Astrocyte (in vitro differentiated cells and primary cell): Measurements from ENCODE around the gene CLIP2. TPM values are rescaled to one million over a fixed set of nuclear protein-coding genes. Genes with fewer than 3 reads are reported as not detected.

Experiments
- DNase-seq: peaks from one replicate; pipeline ENCODE4 v3.0.0-alpha.2; 2010; ENCODE audit warnings: low read depth
- FAIRE-seq: peaks from 2 replicates; lab custom pipeline; 2011; peaks lifted over from hg19 to GRCh38; lab: Jason Lieb, UNC
- H2AFZ ChIP-seq: 2 replicates; pipeline ENCODE4 v1.6.0; 2012; ENCODE audit warnings: low read depth, low read length, inconsistent platforms
- H3K27ac ChIP-seq: 2 replicates; pipeline ENCODE4 v1.5.1; 2011; ENCODE audit warnings: low read depth, low read length, inconsistent platforms
- H3K27me3 ChIP-seq: 2 replicates; pipeline ENCODE4 v1.6.0; 2011; ENCODE audit warnings: low read length, inconsistent platforms; ENCODE audit not compliant: insufficient read depth
- H3K36me3 ChIP-seq: 2 replicates; pipeline ENCODE4 v1.5.1; 2011; ENCODE audit warnings: low read length, inconsistent platforms; ENCODE audit not compliant: insufficient read depth
- H3K4me1 ChIP-seq: 2 replicates; pipeline ENCODE4 v1.5.1; 2011; ENCODE audit warnings: low read length, inconsistent platforms; ENCODE audit not compliant: insufficient read depth
- H3K4me2 ChIP-seq: 2 replicates; pipeline ENCODE4 v1.6.0; 2012; ENCODE audit warnings: low read length, inconsistent platforms
- H3K4me3 ChIP-seq: 2 replicates; pipeline ENCODE4 v1.5.1; 2011; ENCODE audit warnings: low read depth, mild to moderate bottlenecking, low read length, inconsistent platforms; ENCODE audit not compliant: insufficient read depth
- H3K79me2 ChIP-seq: 2 replicates; pipeline ENCODE4 v1.6.0; 2012; ENCODE audit warnings: mild to moderate bottlenecking, low read length, inconsistent platforms; ENCODE audit not compliant: insufficient read depth
- H3K9ac ChIP-seq: 2 replicates; pipeline ENCODE4 v1.6.0; 2012; ENCODE audit warnings: mild to moderate bottlenecking, low read length, inconsistent platforms
- H3K9me3 ChIP-seq: 2 replicates; pipeline ENCODE4 v1.5.1; 2012; ENCODE audit warnings: low read depth, mild to moderate bottlenecking, low read length, inconsistent platforms; ENCODE audit not compliant: insufficient read depth
- H4K20me1 ChIP-seq: 2 replicates; pipeline ENCODE4 v1.6.0; 2012; ENCODE audit warnings: low read length, inconsistent platforms; ENCODE audit not compliant: insufficient read depth
- H3K27ac Mint-ChIP-seq: one replicate; pipeline ENCODE4 v1.8.0; 2021; ENCODE audit warnings: mild to moderate bottlenecking, mixed read lengths; ENCODE audit not compliant: unreplicated experiment
- H3K27me3 Mint-ChIP-seq: one replicate; pipeline ENCODE4 v1.8.0; 2021; ENCODE audit warnings: low read depth, mixed read lengths; ENCODE audit not compliant: unreplicated experiment
- H3K36me3 Mint-ChIP-seq: one replicate; pipeline ENCODE4 v1.8.0; 2021; ENCODE audit warnings: low read depth, mixed read lengths; ENCODE audit not compliant: unreplicated experiment
- H3K4me1 Mint-ChIP-seq: one replicate; pipeline ENCODE4 v1.8.0; 2021; ENCODE audit warnings: low read depth, mixed read lengths; ENCODE audit not compliant: unreplicated experiment
- H3K4me3 Mint-ChIP-seq: one replicate; pipeline ENCODE4 v1.8.0; 2021; ENCODE audit warnings: mild to moderate bottlenecking, moderate library complexity, mixed read lengths; ENCODE audit not compliant: unreplicated experiment
- H3K9me3 Mint-ChIP-seq: one replicate; pipeline ENCODE4 v1.8.0; 2021; ENCODE audit warnings: mild to moderate bottlenecking, mixed read lengths; ENCODE audit not compliant: unreplicated experiment
- CTCF ChIP-seq: IDR thresholded peaks from 2 replicates; pipeline ENCODE4 v1.5.1; 2011; ENCODE audit warnings: low read depth, mild to moderate bottlenecking, inconsistent platforms, low read length, moderate library complexity; ENCODE audit not compliant: insufficient read depth
- EZH2 ChIP-seq: IDR thresholded peaks from 2 replicates; pipeline ENCODE4 v1.6.1; 2012; ENCODE audit warnings: mild to moderate bottlenecking, low read length, inconsistent platforms; ENCODE audit not compliant: insufficient read depth
- total RNA-seq: library from RNA; stranded (reverse); gene quantifications from 2 replicates; pipeline ENCODE4 v1.2.1, GENCODE V29; 2021

CLIP2 gene
- total RNA-seq, 1 donor from 2014 or later: 31.4 TPM

DNA sequence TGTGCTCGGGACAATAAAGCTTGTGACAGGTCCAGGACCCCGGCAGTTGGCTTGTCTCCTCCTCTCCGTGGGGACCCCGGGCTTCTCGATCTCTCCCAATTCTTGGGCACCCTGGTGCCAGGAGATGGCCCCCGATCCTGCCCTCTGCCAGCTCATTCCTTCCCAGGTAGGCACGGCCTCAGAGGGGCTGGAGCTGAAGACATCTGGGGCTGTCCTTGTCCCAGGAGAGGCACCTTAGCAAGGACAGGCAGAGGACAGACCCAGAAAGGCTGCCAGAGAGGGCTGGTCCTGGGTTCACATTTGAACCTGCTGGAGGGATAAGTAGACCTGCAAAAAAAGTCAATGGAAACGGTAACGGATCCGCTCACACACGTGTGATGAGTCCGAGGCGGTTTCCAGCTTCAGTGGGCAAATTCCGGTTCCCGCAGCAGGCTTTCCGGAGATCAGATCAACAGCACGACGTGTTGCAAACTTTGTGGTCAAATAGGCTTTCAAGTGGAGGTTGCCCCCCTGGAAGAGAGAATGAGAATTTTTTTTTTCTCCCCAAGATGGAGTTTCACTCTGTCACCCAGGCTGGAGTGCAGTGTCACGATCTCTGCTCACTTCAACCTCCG, 116.8 kb downstream of the CLIP2 start:
- no peak overlapping the region for H3K4me3 ChIP-seq
- no peaks in the 10 kb centered on the region for H3K27me3 Mint-ChIP-seq

DNA sequence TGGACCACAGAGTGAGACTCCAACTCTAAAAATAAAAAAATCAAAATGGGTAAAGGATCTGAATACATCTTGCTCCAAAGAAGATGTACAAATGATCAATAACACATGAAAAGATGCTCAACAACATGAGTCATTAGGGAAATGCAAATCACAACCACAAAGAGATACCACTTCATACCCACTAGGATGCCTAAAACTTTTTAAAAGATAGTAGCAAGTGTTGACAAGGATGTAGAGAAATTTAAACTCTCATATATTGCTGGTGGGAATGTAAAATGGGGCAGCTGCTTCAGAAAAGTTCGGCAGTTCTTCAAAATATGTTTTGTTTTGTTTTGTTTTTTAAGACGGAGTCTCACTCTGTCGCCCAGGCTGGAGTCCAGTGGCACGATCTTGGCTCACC, 118.8 kb downstream of the CLIP2 start:
- Mint-ChIP-seq H3K4me3 (no peak overlapping the region), H3K4me1 (no peaks in the 10 kb centered on the region), H3K9me3 (peaks cover 1% of the 10 kb centered on the region), H3K36me3 (peaks cover 4% of the 10 kb centered on the region), H3K27ac (no peak overlapping the region), H3K27me3 (peaks cover under 1% of the 10 kb centered on the region)
- TF ChIP-seq CTCF (no peak), EZH2 (no peak)
- Histone ChIP-seq H3K27ac (no peak overlapping the region), H3K79me2 (no peaks in the 10 kb centered on the region), H3K4me3 (no peak overlapping the region), H3K27me3 (no peaks in the 10 kb centered on the region), H3K36me3 (peaks cover 6% of the 10 kb centered on the region), H4K20me1 (no peaks in the 10 kb centered on the region), H3K4me2 (no peak overlapping the region), H2AFZ (no peak overlapping the region), H3K9me3 (no peaks in the 10 kb centered on the region), H3K9ac (no peak overlapping the region), H3K4me1 (no peaks in the 10 kb centered on the region)
- no peak for DNase-seq
- FAIRE-seq: no peak

More for the DNA sequence above, 116.8 kb downstream of the CLIP2 start:
- peaks cover 6% of the 10 kb centered on the region for H3K36me3 ChIP-seq
- H3K9me3 Mint-ChIP-seq: peaks cover 1% of the 10 kb centered on the region
- H3K4me1 ChIP-seq: no peaks in the 10 kb centered on the region
- no peaks in the 10 kb centered on the region for H3K27me3 ChIP-seq
- no peak overlapping the region for H3K27ac ChIP-seq
- no peak overlapping the region for H3K27ac Mint-ChIP-seq
- peaks cover 4% of the 10 kb centered on the region for H3K36me3 Mint-ChIP-seq
- FAIRE-seq (no peak), DNase-seq (no peak)
- TF ChIP-seq CTCF: no peak
- TF ChIP-seq EZH2: no peak
- H3K79me2 ChIP-seq: no peaks in the 10 kb centered on the region
- no peak overlapping the region for H3K9ac ChIP-seq
- no peaks in the 10 kb centered on the region for H3K4me1 Mint-ChIP-seq
- no peaks in the 10 kb centered on the region for H3K9me3 ChIP-seq
- H4K20me1 ChIP-seq: peaks cover 2% of the 10 kb centered on the region
- no peak overlapping the region for H2AFZ ChIP-seq
- H3K4me2 ChIP-seq: no peak overlapping the region
- no peak overlapping the region for H3K4me3 Mint-ChIP-seq

- no peaks in the 10 kb centered on the region for H3K36me3 Mint-ChIP-seq
- H3K9ac ChIP-seq: no peak overlapping the region
- H4K20me1 ChIP-seq: no peaks in the 10 kb centered on the region
- no peaks in the 10 kb centered on the region for H3K4me1 Mint-ChIP-seq
- H3K9me3 Mint-ChIP-seq: peaks cover 1% of the 10 kb centered on the region
- H3K27me3 ChIP-seq: no peaks in the 10 kb centered on the region
- no peaks in the 10 kb centered on the region for H3K9me3 ChIP-seq
- no peak for TF ChIP-seq EZH2
- no peak for TF ChIP-seq CTCF
- no peak for DNase-seq
- no peak overlapping the region for H3K27ac ChIP-seq
- H3K79me2 ChIP-seq: no peaks in the 10 kb centered on the region
- H3K4me2 ChIP-seq: no peak overlapping the region
- H3K4me3 Mint-ChIP-seq: no peak overlapping the region
- H3K36me3 ChIP-seq: peaks cover 2% of the 10 kb centered on the region
- H3K27ac Mint-ChIP-seq: no peak overlapping the region
- H3K4me3 ChIP-seq: no peak overlapping the region
- no peaks in the 10 kb centered on the region for H3K4me1 ChIP-seq
- no peak for FAIRE-seq
- H2AFZ ChIP-seq: no peak overlapping the region
- peaks cover 2% of the 10 kb centered on the region for H3K27me3 Mint-ChIP-seq
Observed at GRCh38 chr7:74409571-74409970, 120.4 kb downstream of the CLIP2 start.
